GM19023 (cell line): ENCODE results near the gene TTC33.
"Not testable (repeated sequence)": the region's sequence is repeated elsewhere in the genome, so short reads cannot be mapped to it uniquely, and the experiment has no call there.

ENCODE experiments used
- ATAC-seq: cut with Tn5 transposase; IDR thresholded peaks from one replicate; pipeline ENCODE4 v1.9.1; 2021; ENCODE audit warnings: mild to moderate bottlenecking, moderate library complexity; ENCODE audit not compliant: unreplicated experiment

The TTC33 gene

DNA sequence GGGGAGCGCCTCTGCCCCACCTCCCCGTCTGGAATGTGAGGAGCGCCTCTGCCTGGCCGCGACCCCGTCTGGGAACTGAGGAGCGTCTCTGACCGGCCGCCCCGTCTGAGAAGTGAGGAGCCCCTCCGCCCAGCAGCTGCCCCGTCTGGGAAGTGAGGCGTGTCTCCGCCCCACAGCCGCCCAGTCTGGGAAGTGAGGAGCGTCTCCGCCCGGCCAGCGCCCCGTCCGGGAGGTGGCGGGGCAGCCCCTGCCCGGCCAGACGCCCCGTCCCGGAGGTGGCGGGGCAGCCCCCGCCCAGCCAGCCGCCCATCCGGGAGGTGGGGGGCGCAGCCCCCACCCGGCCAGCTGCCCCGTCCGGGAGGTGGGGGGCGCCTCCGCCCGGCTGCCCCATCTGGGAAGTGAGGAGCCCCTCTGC, 33.3 kb downstream of the TTC33 start:
- ATAC-seq, result not testable (repeated sequence)

DNA sequence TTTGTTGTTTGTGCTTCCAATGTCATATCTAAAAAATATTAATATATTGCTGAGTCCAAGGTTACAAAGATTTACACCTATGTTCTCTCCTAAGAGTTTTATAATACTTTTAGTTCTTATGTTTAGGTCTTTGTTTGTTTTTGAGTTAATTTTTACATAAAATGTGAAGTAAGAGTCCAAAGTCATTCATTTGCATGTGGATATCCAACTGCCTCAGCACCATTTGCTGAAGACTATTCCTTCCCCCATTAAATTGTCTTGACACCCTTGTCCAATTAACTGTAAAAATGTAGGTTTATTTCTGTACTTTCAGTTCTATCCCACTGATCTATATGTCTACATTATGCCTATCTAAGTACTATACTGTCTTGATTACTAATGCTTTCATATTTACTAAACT, 35.7 kb downstream of the TTC33 start:
- ATAC-seq, result no peak

DNA sequence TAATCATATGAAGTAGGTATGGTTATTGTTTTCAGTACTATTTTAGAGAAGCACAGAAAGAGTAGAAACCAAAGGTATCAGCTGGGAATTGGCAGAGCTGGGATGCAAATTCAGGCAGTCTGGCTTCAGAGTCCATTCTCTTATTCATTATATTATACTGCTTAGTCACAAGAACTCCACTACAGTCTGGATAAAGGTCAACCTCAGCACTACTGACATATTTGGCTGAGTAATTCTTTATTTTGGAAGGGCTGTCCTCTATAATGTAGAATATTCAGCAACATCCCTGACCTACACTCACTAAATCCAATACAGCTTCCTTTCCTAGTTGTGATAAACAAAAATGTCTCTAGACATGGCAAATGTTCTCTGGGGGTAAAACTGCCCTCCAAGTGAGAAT, 38.5 kb downstream of the TTC33 start:
- no peak for ATAC-seq

DNA sequence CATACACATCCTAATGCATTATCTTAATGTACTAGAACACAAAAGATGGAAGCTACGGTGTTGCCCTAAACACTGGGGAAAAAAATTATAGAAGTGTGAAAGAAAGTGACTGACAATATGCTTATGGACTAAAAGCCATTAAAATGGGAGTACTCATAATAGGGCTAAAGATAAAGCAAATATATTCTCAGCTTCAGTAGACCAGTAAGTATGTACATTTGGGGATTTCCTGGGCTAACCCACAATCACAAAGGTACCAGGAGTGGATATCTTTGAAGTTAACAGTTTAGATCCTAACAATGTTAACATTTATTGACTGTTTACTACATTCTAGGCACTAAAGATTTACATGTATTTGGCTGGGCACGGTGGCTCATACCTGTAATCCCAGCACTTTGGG, 39.2 kb downstream of the TTC33 start:
- ATAC-seq, result no peak

DNA sequence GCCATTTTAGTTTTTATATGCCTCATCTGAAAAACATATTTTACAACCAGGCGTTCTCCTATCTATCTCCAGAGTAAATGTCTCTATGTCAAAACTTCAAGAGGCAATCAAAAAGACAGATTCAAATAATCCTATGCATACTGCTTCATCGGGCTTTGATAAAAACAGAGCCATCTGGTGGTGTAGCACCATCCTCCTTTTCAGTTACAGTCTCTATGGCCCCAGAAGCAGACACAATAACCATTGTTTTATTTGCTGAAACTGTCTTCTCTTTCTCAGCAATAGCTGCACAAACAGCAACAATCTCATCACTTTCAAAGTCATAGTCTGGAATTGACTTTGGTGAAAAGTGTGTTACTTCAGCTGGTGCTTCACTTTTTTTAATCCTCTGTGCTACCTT, 39.8 kb downstream of the TTC33 start:
- no peak for ATAC-seq

DNA sequence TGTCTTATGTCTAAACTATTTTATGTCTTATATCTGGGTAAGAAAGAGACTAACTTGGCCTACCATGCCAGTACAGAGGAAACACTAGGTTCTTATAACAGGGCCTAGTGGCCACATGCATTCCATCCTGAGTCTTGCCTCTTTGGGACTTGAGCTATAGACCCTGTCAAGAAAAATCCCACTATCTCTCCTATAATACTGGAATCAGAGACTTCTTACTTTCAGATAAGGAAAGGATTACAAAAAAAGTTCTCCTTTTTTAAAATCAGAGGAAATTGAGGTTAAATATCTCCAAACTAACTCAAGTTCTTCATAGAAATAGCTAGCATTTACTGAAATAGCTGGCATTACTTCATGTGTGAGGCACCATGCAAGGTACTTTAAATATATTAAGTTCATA, 41.8 kb downstream of the TTC33 start:
- no peak for ATAC-seq

DNA sequence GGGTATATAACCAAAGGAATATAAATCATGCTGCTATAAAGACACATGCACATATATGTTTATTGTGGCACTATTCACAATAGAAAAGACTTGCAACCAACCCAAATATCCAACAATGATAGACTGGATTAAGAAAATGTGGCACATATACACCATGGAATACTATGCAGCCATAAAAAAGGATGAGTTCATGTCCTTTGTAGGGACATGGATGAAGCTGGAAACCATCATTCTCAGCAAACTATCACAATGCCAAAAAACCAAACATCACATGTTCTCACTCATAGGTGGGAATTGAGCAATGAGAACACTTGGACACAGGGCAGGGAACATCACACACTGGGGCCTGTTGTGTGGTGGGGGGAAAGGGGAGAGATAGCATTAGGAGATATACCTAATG, 45.2 kb downstream of the TTC33 start:
- not testable (repeated sequence) for ATAC-seq

DNA sequence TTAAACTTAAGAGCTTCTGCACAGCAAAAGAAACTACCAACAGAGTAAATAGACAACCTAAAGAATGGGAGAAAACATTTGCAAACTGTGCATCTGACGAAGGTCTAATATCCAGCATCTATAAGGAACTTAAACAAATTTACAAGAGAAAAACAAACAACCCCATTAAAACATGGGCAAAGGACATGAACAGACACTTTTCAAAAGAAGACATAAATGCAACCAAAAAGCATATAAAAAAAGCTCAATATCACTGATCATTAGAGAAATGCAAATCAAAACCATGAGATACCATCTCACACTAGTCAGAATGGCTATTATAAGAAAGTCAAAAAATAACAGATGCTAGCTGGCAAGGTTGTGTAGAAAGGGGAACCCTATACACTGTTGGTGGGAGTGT, 50.3 kb downstream of the TTC33 start:
- ATAC-seq, result not testable (repeated sequence)

DNA sequence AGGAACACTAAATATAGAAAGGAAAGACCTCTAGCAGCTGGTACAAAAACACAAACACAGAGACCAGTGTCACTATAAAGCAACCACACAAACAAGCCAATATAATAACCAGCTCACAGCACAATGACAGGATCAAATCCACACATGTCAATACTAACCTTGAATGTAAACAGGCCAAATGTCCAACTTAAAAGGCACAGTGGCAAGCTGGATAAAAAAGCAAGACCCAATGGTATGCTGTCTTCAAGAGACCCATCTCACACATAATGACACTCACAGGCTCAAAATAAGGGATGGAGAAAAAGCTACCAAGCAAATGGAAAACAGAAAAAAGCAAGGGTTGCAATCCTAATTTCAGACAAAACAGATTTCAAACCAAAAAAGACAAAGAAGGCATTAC, 53.7 kb downstream of the TTC33 start:
- not testable (repeated sequence) for ATAC-seq

DNA sequence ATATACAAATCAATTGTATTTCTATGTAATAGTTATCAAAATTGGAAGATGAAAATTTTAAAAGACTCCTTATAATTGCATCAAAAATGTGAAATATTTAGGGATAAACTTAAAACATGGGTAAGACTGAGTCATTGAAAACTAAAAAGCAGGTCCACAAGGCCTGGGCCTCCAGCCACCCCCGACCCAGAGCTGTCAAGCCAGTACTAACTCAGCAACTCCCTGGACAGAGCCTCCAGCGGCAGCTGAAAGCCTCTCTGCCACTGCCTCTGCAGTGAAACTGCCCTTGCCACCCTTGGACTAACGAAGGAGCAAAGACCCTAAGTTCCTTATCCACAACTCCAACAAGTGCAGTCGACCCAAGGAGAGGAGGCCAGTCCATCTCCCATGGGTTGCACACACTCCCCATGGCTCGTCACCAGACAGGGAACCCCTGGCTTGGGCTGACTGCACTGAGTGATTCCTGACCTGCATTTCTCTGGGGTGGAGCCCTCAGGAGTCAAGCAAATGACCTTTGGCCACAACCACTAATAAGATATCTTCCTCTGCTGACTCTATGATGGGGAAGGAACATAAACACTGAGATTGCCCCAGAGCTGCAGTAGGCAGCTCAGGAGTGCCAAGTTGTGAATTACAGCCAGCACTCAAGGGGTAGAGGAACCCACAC, 55.5 kb downstream of the TTC33 start:
- ATAC-seq, result no peak

DNA sequence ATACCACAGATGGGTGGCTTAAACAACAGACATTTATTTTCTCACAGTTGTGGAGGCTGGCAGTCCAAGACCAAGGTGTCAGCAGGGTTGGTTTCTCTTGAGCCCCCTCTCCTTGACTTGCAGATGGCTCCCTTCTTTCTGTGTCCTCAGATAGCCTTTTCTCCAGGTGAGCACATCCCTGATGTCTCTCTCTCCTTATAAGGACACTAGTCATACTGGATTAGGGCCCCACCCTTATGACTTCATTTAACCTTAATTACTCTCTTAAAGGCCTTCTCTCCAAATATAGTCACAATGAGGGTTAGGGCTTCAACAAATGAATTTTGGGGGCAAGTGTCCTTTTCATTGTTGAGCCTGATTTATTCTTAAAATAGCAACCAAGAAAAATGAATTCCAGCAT, 61.3 kb downstream of the TTC33 start:
- ATAC-seq, result no peak

DNA sequence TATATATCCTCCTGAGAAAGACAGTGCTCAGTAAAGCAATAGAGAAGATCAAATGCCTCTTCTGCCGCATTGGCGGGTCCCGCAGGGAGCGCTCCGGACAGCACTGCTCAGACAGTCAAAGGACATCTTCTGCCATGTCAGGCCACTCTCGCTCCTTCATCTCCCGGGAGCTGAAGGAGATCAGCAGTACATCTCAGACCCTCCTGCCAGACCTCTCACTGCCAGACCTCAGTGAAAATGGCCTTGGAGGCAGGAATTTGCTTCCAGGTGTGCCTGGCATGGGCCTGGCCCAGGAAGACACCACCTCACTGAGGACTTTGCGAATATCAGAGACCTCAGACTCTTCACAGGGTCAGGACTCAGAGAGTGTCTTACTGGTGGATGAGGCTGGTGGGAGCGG, 63.9 kb downstream of the TTC33 start:
- ATAC-seq, result no peak

DNA sequence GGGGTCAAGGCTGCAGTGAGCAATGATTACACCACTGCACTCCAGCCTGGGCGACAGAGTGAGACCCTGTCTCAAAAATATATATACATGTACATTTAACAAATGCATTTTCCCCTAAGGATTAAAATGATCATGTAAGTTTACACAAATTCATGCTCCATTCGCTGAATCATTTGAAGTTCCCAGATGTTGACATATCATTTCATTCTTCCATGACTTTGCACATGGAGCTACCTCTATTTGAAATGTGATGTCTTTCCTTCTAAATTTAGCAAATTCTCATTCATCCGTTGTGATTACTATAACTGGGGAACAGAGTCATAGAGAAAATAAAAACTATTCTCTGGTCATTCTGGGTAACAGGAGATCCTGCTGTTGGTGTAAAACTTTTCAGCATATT, 65.5 kb downstream of the TTC33 start:
- no peak for ATAC-seq

DNA sequence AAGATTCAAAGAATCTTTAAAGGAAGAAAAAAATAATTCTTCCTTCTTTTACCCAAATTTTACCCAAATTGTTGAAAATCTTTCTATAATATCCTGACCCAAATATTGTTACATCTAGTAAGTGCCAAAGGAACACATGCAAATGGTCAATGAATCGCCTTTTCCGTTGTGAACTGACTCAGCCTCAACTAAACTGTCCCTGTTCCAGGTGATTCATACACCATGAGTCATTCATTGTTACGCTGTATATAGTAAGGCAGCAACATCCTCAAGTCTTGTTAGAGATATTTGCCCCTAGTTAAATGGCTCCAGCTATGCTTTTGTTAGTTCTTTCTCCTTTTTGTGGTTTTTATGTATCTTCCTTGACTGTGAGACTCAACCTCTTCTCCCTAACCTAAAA, 66.3 kb downstream of the TTC33 start:
- no peak for ATAC-seq

DNA sequence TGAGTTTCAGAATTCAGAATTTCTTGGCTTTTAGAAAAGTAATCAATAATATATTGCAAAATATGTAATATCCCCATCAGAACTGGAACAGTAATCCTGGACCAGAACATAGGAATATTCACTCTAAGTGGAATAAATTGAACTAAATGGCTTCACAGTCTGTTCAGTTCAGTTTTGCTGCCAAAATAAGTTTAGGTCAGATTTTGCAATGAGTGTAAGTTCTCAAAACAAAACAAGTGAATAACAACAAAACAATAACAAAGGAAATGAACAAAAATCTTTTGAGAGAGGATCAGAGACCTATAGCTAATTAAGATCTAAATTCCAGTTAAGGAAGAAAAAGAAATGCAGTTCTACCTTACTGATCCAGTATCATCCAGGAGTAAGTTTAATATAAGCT, 66.8 kb downstream of the TTC33 start:
- no peak for ATAC-seq

DNA sequence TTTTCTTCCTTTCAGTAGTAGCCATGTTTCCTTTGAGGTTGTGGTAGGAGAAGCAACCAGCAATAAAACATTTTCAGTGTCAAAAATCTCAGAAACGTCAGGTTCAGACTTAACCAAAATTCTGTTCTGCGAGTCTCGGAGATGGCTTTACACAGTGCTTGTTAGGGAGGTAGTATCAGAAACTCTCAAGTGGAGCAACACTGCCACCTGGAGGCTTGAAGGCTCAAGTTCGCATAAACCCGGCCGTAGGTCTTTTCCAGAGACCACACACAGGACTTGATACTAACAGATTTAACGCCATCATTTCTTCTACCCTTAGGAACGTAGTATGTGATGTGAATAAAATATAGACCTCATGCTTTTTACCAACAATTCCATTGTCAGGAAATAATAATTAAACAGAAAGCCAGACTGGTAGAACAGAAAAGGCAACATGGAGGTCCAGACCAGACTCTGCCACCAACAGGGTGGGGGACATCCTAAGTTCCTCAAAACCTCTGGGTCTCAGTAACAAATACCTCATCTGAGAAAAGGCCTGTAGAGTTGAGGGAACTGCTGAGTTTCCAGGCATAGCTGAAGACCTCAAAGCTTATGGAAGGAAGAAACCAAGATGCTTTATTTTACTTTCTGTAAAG, 67.5 kb downstream of the TTC33 start:
- ATAC-seq, result peak; percentile 98

DNA sequence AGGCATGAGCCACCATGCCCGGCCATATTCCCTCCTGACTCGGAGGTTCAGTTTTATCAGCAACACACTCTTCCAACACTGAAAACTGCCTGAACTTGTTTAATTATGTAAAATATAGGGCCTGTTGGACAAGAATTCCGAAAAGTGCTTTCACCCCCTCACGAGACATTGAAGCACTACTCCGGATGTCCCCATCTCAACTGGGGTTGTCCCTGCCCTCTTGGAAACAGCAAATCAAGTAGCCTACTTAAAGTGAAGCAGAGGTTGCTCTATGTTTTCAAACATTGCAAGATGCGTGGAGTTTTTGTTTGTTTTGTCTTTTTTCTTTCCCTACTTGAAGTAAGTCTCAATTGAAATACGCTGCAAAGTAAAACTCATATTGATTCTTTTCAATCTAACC, 68.4 kb downstream of the TTC33 start:
- ATAC-seq, result no peak

DNA sequence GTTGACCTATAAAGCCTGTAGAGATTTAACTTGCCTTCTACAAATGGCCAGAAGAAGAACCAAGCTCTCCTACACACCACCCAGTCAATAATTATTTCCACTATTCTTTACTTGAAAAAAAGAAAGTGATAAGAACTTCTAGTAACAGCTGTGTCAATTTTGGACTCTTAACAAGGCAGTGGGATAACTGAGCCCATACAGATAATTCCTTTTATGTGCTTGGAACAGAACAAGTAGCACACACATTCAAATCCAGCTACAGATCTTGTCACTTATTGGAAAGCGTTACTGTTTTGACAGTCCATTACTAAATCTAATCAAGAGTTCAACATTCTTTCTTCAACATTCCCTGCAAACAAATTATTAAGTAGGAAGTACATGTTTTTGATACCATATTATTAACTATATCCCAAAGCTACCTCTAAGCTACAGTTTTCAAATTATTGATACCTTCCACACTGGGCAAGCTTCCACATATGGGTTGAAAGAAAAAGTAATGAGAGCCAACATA, 69.7 kb downstream of the TTC33 start:
- no peak for ATAC-seq

DNA sequence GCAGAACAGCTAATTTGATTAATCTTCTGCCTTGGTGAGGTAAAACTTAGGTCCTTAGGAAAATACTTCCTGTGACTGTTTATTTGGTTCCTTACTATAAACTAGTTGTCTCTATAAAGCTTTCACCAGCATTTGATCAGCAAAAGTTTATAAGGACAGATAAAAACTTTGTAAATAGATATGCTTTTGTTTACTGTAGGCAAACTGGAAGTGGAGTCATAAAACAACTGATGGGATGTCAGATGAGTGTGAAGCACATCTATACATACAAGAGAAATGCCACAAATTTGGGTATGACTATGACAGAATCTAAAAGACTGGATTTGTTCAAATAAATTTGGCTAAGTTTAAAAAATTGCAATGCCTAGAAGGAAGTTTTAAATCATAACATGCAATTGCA, 70.6 kb downstream of the TTC33 start:
- ATAC-seq, result no peak

DNA sequence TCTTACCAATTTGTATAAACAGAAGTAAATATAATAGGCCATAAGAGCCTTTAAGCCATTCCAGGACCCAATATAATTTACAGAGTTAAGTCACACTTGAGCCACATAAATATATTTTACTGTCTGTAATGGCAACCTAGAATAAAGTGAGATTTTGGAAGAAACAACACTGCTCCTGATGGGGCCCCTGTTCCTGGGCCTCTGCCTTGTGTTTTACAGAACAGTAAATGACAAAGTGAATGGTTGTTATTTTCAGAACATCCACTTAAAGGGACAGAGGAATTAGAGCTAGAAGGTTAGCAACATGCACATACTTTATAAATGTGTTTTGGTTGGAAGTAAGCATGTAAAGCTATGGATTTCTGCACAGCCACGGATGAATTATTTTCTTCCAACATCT, 72.5 kb downstream of the TTC33 start:
- ATAC-seq, result no peak

DNA sequence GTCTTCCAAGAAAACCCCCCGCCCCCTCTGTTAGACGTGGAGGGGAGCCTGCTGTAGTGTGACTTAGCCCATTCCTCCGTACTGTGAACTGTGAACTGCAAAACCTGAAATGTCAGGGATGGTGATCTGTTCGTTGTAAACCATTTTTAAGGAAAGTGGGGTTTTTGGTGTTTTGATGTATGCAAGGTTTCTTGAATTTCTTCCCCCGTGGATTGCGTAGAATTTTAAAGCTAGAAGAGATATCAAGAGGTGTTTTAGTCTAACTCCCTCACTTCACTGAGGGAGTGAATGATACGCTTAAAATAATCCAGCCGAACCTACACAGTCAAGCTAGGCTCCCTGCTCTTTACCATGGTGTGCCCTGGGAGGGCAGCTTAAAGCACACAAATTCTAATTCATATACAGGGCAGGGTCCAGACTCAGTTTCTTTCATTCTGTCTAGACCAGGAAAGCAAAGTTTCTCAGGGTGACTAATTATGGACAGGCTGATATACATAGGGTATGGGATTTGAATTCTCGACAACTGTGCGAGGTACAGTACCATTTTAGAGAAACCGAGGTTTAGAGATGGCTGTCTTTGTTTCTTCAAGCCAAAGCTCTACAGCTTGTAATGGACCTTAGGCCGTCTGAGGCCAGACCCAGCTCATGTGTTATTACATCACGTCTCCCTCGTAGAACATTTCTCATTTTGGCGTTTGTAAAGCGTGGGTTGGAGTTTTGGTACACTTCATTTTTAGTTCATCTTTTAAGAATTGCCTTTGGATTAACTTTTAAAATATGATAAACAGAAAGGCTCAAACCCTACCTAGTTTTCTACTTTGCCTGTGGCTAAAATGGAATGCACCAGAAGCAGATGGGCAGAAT, 73.4 kb downstream of the TTC33 start:
- ATAC-seq, result no peak
